ENCODE measurements around the gene TIMM29. TPM values are rescaled to one million over a fixed set of nuclear protein-coding genes. Genes with fewer than 3 reads are reported as not detected.

Gene TIMM29
- polyA plus RNA-seq, 2 of the 4 experiments (the other 2 are of a cell fraction): 9.1 to 20.5 TPM

- ATAC-seq (no peak), FAIRE-seq (no peak), DNase-seq (ENCODE audit: low read depth in 1 of 2, low spot score in 1 of 2) (no peak)
- H3K4me3 ChIP-seq: no peak overlapping the region
- no peak overlapping the region for H3K27ac ChIP-seq
- ChIA-PET POLR2A (no interaction called here), CTCF (interaction anchor here (0.5 to 3.3 kb wide), 5 partner anchors 11 to 444 kb away, joined by 3 to 11 read pairs (median 3); partner anchors contain the start of gene CARM1)
- WGBS (ENCODE audit: missing lambda C conversion rate): 86% methylated on average over 13 of the region's 13 CpGs
- H3K9me3 ChIP-seq: no peaks in the 10 kb centered on the region
- H3K4me1 ChIP-seq: no peaks in the 10 kb centered on the region
- TF ChIP-seq USF2 (IDR thresholded peaks at IDR 0.05) (no peak), RAD21 (conservative IDR thresholded peaks at IDR 0.05 in 1 of 2, IDR thresholded peaks at IDR 0.05 in 1 of 2) (no peak), EHMT2 (IDR thresholded peaks at IDR 0.05; ENCODE audit: low read depth) (no peak), KDM5A (IDR thresholded peaks at IDR 0.05) (no peak), E2F6 (IDR thresholded peaks at IDR 0.05; ENCODE audit: borderline replicate concordance, low read depth) (no peak), CHD2 (IDR thresholded peaks at IDR 0.05; ENCODE audit: low read length, partially characterized antibody) (no peak), MAZ (IDR thresholded peaks at IDR 0.05; ENCODE audit: borderline replicate concordance, low read depth, low read length) (no peak), MYC (IDR thresholded peaks at IDR 0.05; ENCODE audit: borderline replicate concordance, low read length) (no peak), GATA3 (IDR thresholded peaks at IDR 0.05; ENCODE audit: borderline replicate concordance) (no peak)
- TF ChIP-seq, protein P1, sequence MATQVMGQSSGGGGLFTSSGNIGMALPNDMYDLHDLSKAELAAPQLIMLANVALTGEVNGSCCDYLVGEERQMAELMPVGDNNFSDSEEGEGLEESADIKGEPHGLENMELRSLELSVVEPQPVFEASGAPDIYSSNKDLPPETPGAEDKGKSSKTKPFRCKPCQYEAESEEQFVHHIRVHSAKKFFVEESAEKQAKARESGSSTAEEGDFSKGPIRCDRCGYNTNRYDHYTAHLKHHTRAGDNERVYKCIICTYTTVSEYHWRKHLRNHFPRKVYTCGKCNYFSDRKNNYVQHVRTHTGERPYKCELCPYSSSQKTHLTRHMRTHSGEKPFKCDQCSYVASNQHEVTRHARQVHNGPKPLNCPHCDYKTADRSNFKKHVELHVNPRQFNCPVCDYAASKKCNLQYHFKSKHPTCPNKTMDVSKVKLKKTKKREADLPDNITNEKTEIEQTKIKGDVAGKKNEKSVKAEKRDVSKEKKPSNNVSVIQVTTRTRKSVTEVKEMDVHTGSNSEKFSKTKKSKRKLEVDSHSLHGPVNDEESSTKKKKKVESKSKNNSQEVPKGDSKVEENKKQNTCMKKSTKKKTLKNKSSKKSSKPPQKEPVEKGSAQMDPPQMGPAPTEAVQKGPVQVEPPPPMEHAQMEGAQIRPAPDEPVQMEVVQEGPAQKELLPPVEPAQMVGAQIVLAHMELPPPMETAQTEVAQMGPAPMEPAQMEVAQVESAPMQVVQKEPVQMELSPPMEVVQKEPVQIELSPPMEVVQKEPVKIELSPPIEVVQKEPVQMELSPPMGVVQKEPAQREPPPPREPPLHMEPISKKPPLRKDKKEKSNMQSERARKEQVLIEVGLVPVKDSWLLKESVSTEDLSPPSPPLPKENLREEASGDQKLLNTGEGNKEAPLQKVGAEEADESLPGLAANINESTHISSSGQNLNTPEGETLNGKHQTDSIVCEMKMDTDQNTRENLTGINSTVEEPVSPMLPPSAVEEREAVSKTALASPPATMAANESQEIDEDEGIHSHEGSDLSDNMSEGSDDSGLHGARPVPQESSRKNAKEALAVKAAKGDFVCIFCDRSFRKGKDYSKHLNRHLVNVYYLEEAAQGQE (IDR thresholded peaks at IDR 0.05): no peak
- TF ChIP-seq, protein P2, sequence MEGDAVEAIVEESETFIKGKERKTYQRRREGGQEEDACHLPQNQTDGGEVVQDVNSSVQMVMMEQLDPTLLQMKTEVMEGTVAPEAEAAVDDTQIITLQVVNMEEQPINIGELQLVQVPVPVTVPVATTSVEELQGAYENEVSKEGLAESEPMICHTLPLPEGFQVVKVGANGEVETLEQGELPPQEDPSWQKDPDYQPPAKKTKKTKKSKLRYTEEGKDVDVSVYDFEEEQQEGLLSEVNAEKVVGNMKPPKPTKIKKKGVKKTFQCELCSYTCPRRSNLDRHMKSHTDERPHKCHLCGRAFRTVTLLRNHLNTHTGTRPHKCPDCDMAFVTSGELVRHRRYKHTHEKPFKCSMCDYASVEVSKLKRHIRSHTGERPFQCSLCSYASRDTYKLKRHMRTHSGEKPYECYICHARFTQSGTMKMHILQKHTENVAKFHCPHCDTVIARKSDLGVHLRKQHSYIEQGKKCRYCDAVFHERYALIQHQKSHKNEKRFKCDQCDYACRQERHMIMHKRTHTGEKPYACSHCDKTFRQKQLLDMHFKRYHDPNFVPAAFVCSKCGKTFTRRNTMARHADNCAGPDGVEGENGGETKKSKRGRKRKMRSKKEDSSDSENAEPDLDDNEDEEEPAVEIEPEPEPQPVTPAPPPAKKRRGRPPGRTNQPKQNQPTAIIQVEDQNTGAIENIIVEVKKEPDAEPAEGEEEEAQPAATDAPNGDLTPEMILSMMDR (IDR thresholded peaks at IDR 0.05): no peak
- TF ChIP-seq, protein P3, sequence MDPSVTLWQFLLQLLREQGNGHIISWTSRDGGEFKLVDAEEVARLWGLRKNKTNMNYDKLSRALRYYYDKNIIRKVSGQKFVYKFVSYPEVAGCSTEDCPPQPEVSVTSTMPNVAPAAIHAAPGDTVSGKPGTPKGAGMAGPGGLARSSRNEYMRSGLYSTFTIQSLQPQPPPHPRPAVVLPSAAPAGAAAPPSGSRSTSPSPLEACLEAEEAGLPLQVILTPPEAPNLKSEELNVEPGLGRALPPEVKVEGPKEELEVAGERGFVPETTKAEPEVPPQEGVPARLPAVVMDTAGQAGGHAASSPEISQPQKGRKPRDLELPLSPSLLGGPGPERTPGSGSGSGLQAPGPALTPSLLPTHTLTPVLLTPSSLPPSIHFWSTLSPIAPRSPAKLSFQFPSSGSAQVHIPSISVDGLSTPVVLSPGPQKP (IDR thresholded peaks at IDR 0.05; ENCODE audit: low read depth, low read length): no peak
- TF ChIP-seq, protein P4, sequence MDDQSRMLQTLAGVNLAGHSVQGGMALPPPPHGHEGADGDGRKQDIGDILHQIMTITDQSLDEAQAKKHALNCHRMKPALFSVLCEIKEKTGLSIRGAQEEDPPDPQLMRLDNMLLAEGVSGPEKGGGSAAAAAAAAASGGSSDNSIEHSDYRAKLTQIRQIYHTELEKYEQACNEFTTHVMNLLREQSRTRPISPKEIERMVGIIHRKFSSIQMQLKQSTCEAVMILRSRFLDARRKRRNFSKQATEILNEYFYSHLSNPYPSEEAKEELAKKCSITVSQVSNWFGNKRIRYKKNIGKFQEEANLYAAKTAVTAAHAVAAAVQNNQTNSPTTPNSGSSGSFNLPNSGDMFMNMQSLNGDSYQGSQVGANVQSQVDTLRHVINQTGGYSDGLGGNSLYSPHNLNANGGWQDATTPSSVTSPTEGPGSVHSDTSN (IDR thresholded peaks at IDR 0.05): no peak
- H3K4me2 ChIP-seq: no peak overlapping the region
These were observed 40.2 kb upstream of the TIMM29 start for GRCh38 chr19:10888421-10888866.

DNA sequence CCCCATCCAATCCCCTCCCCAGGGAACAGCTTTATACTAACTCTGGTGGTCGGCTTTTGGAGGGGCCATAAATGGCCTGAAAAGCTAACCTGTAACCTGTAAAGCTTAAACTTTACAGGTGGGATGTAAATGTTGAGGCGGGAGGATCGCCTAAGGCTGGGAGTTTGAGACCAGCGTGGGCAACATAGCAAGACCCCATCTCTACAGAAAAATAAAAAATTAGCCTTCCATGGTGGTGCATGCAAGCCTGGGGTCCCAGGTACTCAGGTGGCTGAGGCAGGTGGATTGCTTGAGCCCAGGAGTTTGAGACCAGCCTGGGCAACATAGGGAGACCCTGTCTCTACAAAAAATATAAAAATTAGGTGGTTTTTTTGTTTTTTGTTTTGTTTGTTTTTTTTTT is 38.7 kb upstream of the TIMM29 start:
- ChIA-PET CTCF (interaction anchor here (0.9 to 3.3 kb wide), 5 partner anchors 9 to 26 kb away, joined by 3 to 11 read pairs (median 4); partner anchors contain the start of gene CARM1), POLR2A (no interaction called here)
- no peaks in the 10 kb centered on the region for H3K4me1 ChIP-seq
- FAIRE-seq (no peak), DNase-seq (ENCODE audit: low read depth in 1 of 2, low spot score in 1 of 2) (no peak), ATAC-seq (no peak)
- H3K4me2 ChIP-seq: no peak overlapping the region
- no peak overlapping the region for H3K4me3 ChIP-seq
- H3K27ac ChIP-seq: no peak overlapping the region
- H3K9me3 ChIP-seq: no peaks in the 10 kb centered on the region
- 97% methylated on average over 4 of the region's 4 CpGs for WGBS (ENCODE audit: missing lambda C conversion rate)
- TF ChIP-seq, protein P5, sequence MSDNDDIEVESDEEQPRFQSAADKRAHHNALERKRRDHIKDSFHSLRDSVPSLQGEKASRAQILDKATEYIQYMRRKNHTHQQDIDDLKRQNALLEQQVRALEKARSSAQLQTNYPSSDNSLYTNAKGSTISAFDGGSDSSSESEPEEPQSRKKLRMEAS (IDR thresholded peaks at IDR 0.05): no peak
- TF ChIP-seq, protein P4 (IDR thresholded peaks at IDR 0.05): no peak
- TF ChIP-seq ZC3H11A (IDR thresholded peaks at IDR 0.05) (no peak), CEBPB (IDR thresholded peaks at IDR 0.05) (no peak), BHLHE40 (IDR thresholded peaks at IDR 0.05; ENCODE audit: low read depth, low read length) (no peak), MYC (IDR thresholded peaks at IDR 0.05; ENCODE audit: borderline replicate concordance, low read length) (no peak), HEYL (CRISPR knock-in tag; IDR thresholded peaks at IDR 0.05) (no peak), NFE2L2 (conservative IDR thresholded peaks at IDR 0.05; ENCODE audit: low read length) (no peak), TP53 (CRISPR knock-in tag; IDR thresholded peaks at IDR 0.05) (no peak), FOSB (CRISPR knock-in tag; IDR thresholded peaks at IDR 0.05) (no peak)
- TF ChIP-seq, protein P1 (IDR thresholded peaks at IDR 0.05): no peak

Measured in A549 (cell line).